GM08714 (cell line): ENCODE results near the gene MDM4.

Source experiments
- H3K4me3 ChIP-seq: fragments of 200-500 bp; sonication (Bioruptor generic); 2 replicates; pipeline ENCODE4 v1.5.1; 2014; ENCODE audit warnings: mild to moderate bottlenecking, low read length, inconsistent platforms
- ZNF274 ChIP-seq: IDR thresholded peaks from 2 replicates; pipeline ENCODE4 v1.6.1; 2012; ENCODE audit warnings: mild to moderate bottlenecking, low read depth, low read length

The MDM4 gene

GRCh38 chr1:204499511-204500468, 16.4 kb upstream of the MDM4 start:
- no peak overlapping the region for H3K4me3 ChIP-seq
- no peak for TF ChIP-seq ZNF274

GRCh38 chr1:204502241-204502640, 14.0 kb upstream of the MDM4 start:
- no peak overlapping the region for H3K4me3 ChIP-seq
- no peak for TF ChIP-seq ZNF274

- no peak for TF ChIP-seq ZNF274
- no peak overlapping the region for H3K4me3 ChIP-seq
Observed at GRCh38 chr1:204503122-204503912, 12.9 kb upstream of the MDM4 start.

- TF ChIP-seq ZNF274 = no peak
- H3K4me3 ChIP-seq = no peak overlapping the region
Observed at GRCh38 chr1:204503913-204504519, 12.2 kb upstream of the MDM4 start.

- TF ChIP-seq ZNF274 = no peak
Observed at GRCh38 chr1:204505674-204506200, 10.5 kb upstream of the MDM4 start.

GRCh38 chr1:204506201-204506968, 9.8 kb upstream of the MDM4 start:
- TF ChIP-seq ZNF274 = no peak

More at GRCh38 chr1:204505674-204506200, 10.5 kb upstream of the MDM4 start:
- H3K4me3 ChIP-seq = peak overlapping the region; percentile 55; the same call in 1 of the 2 replicates

GRCh38 chr1:204506969-204507316, 9.3 kb upstream of the MDM4 start:
- H3K4me3 ChIP-seq = peak overlapping the region; percentile 67
- TF ChIP-seq ZNF274 = no peak

More at GRCh38 chr1:204506201-204506968, 9.8 kb upstream of the MDM4 start:
- peak overlapping the region; percentile 55 for H3K4me3 ChIP-seq

GRCh38 chr1:204507317-204508105, 8.7 kb upstream of the MDM4 start:
- TF ChIP-seq ZNF274 = no peak
- peak overlapping the region; percentile 67 for H3K4me3 ChIP-seq

GRCh38 chr1:204509186-204509635, 7.0 kb upstream of the MDM4 start:
- TF ChIP-seq ZNF274 = no peak
- H3K4me3 ChIP-seq = no peak overlapping the region

- no peak overlapping the region for H3K4me3 ChIP-seq
- no peak for TF ChIP-seq ZNF274
Observed at GRCh38 chr1:204511366-204511765, 4.8 kb upstream of the MDM4 start.

GRCh38 chr1:204513117-204513716, 3.0 kb upstream of the MDM4 start:
- H3K4me3 ChIP-seq = peak overlapping the region; percentile 57; the same call in 1 of the 2 replicates

GRCh38 chr1:204514828-204515227, 1.4 kb upstream of the MDM4 start:
- no peak overlapping the region for H3K4me3 ChIP-seq
- no peak for TF ChIP-seq ZNF274

More at GRCh38 chr1:204513117-204513716, 3.0 kb upstream of the MDM4 start:
- no peak for TF ChIP-seq ZNF274

GRCh38 chr1:204517382-204517781, 1.2 kb downstream of the MDM4 start:
- H3K4me3 ChIP-seq = peak overlapping the region; percentile 96
